Endothelial cell of umbilical vein (primary cell): ENCODE measurements around the gene SH3BP2. TPM values are rescaled to one million over a fixed set of nuclear protein-coding genes. Genes with fewer than 3 reads are reported as not detected.

ENCODE experiments used
- BruUV-seq: library from RNA; stranded (reverse); fragments of 400-500 nt; replicated peaks from 2 replicates; lab custom pipeline; 2021; lab: Mats Ljungman, UMichigan
- CTCF ChIA-PET: fragments of 300-600, 350-600 bp; sonication (Branson Sonifier 250); formaldehyde crosslinking; loops from one replicate; lab custom pipeline; 2021; ENCODE audit warnings: antibody characterized with exemption, inconsistent platforms; lab: Charles Lee
- POLR2A ChIA-PET: fragments of 300-600, 350-600 bp; sonication (Branson Sonifier 250); formaldehyde crosslinking; loops from one replicate; lab custom pipeline; 2021; ENCODE audit warnings: antibody characterized with exemption, inconsistent platforms; lab: Charles Lee
- DNase-seq: peaks from one replicate; pipeline ENCODE4 v3.0.0-alpha.2; 2011; ENCODE audit warnings: low read depth, low spot score
- FAIRE-seq: peaks from 2 replicates; lab custom pipeline; 2011; peaks lifted over from hg19 to GRCh38; lab: Jason Lieb, UNC
- H2AFZ ChIP-seq: 2 replicates; pipeline ENCODE4 v1.6.0; 2012; ENCODE audit warnings: low read depth, low read length, control low read depth, inconsistent platforms
- H3K27ac ChIP-seq: 2 replicates; pipeline ENCODE4 v1.5.1; 2011; ENCODE audit warnings: low read depth, mild to moderate bottlenecking, control low read depth, low read length, moderate library complexity; ENCODE audit not compliant: insufficient read depth
- H3K27me3 ChIP-seq, 2 experiments: 2 replicates each; pipeline versions ENCODE4 v1.6.0 to v1.6.1; 2011; ENCODE audit warnings: low read length in 2 of 2, mixed read lengths in 1 of 2; ENCODE audit not compliant: control insufficient read depth in 2 of 2, insufficient read depth in 2 of 2
- H3K36me3 ChIP-seq, 2 experiments: 2 replicates in 1 of 2; 3 replicates in 1 of 2; pipeline ENCODE4 v1.5.1; 2011; ENCODE audit warnings: low read length in 2 of 2, mild to moderate bottlenecking in 1 of 2, moderate library complexity in 1 of 2; ENCODE audit not compliant: control insufficient read depth in 2 of 2, insufficient read depth in 2 of 2; ENCODE audit errors: extremely low read depth in 1 of 2
- H3K4me1 ChIP-seq: 3 replicates; pipeline ENCODE4 v1.5.1; 2011; ENCODE audit warnings: mild to moderate bottlenecking, low read length; ENCODE audit not compliant: control insufficient read depth, insufficient read depth; ENCODE audit errors: extremely low read depth
- H3K4me2 ChIP-seq: 2 replicates; pipeline ENCODE4 v1.6.1; 2011; ENCODE audit warnings: low read length, control low read depth, mixed read lengths; ENCODE audit not compliant: insufficient read depth
- H3K4me3 ChIP-seq, 3 experiments: fragments of 200-600 bp in 1 of 3; sonication (generic), shearing (Covaris generic) in 1 of 3; replicated peaks in 1 of 3; 2 replicates each; pipeline ENCODE4 v1.5.1; 2011 to 2016; ENCODE audit warnings: control low read depth in 3 of 3, low read length in 3 of 3, mild to moderate bottlenecking in 2 of 3, inconsistent platforms in 1 of 3, low read depth in 1 of 3, moderate library complexity in 1 of 3; ENCODE audit not compliant: insufficient read depth in 1 of 3
- H3K79me2 ChIP-seq: 2 replicates; pipeline ENCODE4 v1.6.0; 2012; ENCODE audit warnings: low read length, inconsistent platforms; ENCODE audit not compliant: control insufficient read depth, insufficient read depth
- H3K9ac ChIP-seq: replicated peaks from 2 replicates; pipeline ENCODE3; 2011; ENCODE audit warnings: low read length, control low read depth; ENCODE audit not compliant: insufficient read depth; ENCODE audit errors: extremely low read depth
- H3K9me1 ChIP-seq: replicated peaks from 3 replicates; pipeline ENCODE4 v1.6.0; 2011; ENCODE audit warnings: mild to moderate bottlenecking, low read length; ENCODE audit not compliant: control insufficient read depth, insufficient read depth; ENCODE audit errors: extremely low read depth
- H3K9me3 ChIP-seq: replicated peaks from 2 replicates; pipeline ENCODE4 v1.5.1; 2012; ENCODE audit warnings: low read length, inconsistent platforms; ENCODE audit not compliant: control insufficient read depth, insufficient read depth
- H4K20me1 ChIP-seq: replicated peaks from 2 replicates; pipeline ENCODE3; 2011; ENCODE audit warnings: mild to moderate bottlenecking, low read length; ENCODE audit not compliant: control insufficient read depth, insufficient read depth; ENCODE audit errors: extremely low read depth
- CTCF ChIP-seq, 2 donors: IDR thresholded peaks; 1 replicate in 1 of 2; 2 replicates in 1 of 2; pipeline ENCODE4 v1.5.1; 2011; ENCODE audit warnings: low read length in 2 of 2, mild to moderate bottlenecking in 2 of 2, moderate library complexity in 2 of 2, control low read depth in 1 of 2, inconsistent platforms in 1 of 2, low read depth in 1 of 2; ENCODE audit not compliant: insufficient read depth in 1 of 2; ENCODE audit errors: extremely low read depth in 1 of 2
- EZH2 ChIP-seq: IDR thresholded peaks from 2 replicates; pipeline ENCODE4 v1.6.1; 2012; ENCODE audit warnings: borderline replicate concordance, low read depth, mild to moderate bottlenecking, moderate library complexity, low read length, inconsistent platforms; ENCODE audit not compliant: severe bottlenecking
- FOS ChIP-seq: IDR thresholded peaks from 2 replicates; pipeline ENCODE4 v1.6.1; 2011; ENCODE audit warnings: mild to moderate bottlenecking, low read length, moderate library complexity, borderline replicate concordance; ENCODE audit not compliant: insufficient read depth
- GATA2 ChIP-seq: IDR thresholded peaks from 2 replicates; pipeline ENCODE4 v1.7.0; 2011; ENCODE audit warnings: low read depth, mild to moderate bottlenecking, moderate library complexity, mixed read lengths, low read length; ENCODE audit not compliant: insufficient read length, insufficient read depth
- JUN ChIP-seq: IDR thresholded peaks from 2 replicates; pipeline ENCODE4 v1.6.1; 2011; ENCODE audit warnings: borderline replicate concordance, low read depth; ENCODE audit not compliant: insufficient read length, insufficient read depth
- MAX ChIP-seq: IDR thresholded peaks from 2 replicates; pipeline ENCODE4 v1.6.1; 2011; ENCODE audit not compliant: insufficient read depth, insufficient read length
- MYC ChIP-seq: IDR thresholded peaks from one replicate; pipeline ENCODE4 v1.6.1; 2011; ENCODE audit warnings: mild to moderate bottlenecking, low read depth, low read length
- POLR2A ChIP-seq: IDR thresholded peaks from 2 replicates; pipeline ENCODE4 v1.6.1; 2012; ENCODE audit warnings: low read depth, mild to moderate bottlenecking, control low read depth, low read length
- POLR2AphosphoS5 ChIP-seq: IDR thresholded peaks from 2 replicates; pipeline ENCODE4 v1.6.1; 2012; ENCODE audit warnings: low read depth, mild to moderate bottlenecking, control low read depth, low read length, moderate library complexity; ENCODE audit not compliant: insufficient read depth
- dilution Hi-C: fragments of 300-500 bp; cut with MboI; formaldehyde crosslinking; loops from one replicate; pipeline ENCODE4 v1.15.0; 2019; ENCODE audit warnings: low sequenced_read_pairs; ENCODE audit not compliant: extremely low pct_ligation_motif_present
- intact Hi-C: fragments of 100-400 bp; cut with micrococcal nuclease; formaldehyde crosslinking; loops from one replicate; pipeline ENCODE4 v1.10.0; 2022
- polyA plus RNA-seq, 4 experiments: library from polyadenylated mRNA; depleted of rRNA in 3 of 4; stranded (reverse) in 3 of 4; unstranded in 1 of 4; fragments of >200 nt; gene quantifications; 2 replicates each; pipeline versions ENCODE4 v1.2.1 to v1.2.3, GENCODE V29; 2011 to 2012; ENCODE audit warnings: missing spikeins in 1 of 4
- total RNA-seq: library from RNA; stranded (reverse); gene quantifications from 2 replicates; pipeline ENCODE4 v1.2.3, GENCODE V29; 2021

Gene SH3BP2
- total and polyA plus RNA-seq, 2 donors (not counting 3 experiments of a cell fraction or from before 2014, with no cell fraction given): 69.2 to 73.9 TPM

GRCh38 chr4:2871466-2871865, 78.6 kb downstream of the SH3BP2 start:
- no peaks in the 10 kb centered on the region for H3K27me3 ChIP-seq
- H4K20me1 ChIP-seq: peaks cover 4% of the 10 kb centered on the region
- no peak overlapping the region for H3K4me2 ChIP-seq
- intact Hi-C loops: no loop called here
- dilution Hi-C loops: no loop called here
- no peak for FAIRE-seq
- peaks cover 88% of the 10 kb centered on the region for H3K79me2 ChIP-seq
- no peak for DNase-seq
- no peak overlapping the region for H3K27ac ChIP-seq
- H2AFZ ChIP-seq: no peak overlapping the region
- BruUV-seq: no TSS peak
- no peaks in the 10 kb centered on the region for H3K9me3 ChIP-seq
- no peaks in the 10 kb centered on the region for H3K9me1 ChIP-seq
- ChIA-PET POLR2A (interaction anchor here (0.7 kb wide), 1 partner anchor 221 kb away, joined by 4 read pairs; no protein-coding TSS in a partner anchor), CTCF (interaction anchor here (1.2 to 1.5 kb wide), 2 partner anchors 8 to 107 kb away, joined by 3 read pairs; no protein-coding TSS in a partner anchor)
- no peak overlapping the region for H3K4me3 ChIP-seq
- no peak for TF ChIP-seq POLR2AphosphoS5
- TF ChIP-seq POLR2A: no peak
- no peak for TF ChIP-seq MAX
- peaks cover 22% of the 10 kb centered on the region for H3K4me1 ChIP-seq
- no peak overlapping the region for H3K9ac ChIP-seq
- H3K36me3 ChIP-seq: no peaks in the 10 kb centered on the region

- peak; percentile 50 for FAIRE-seq
- dilution Hi-C loops: no loop called here
- H3K9me1 ChIP-seq: no peaks in the 10 kb centered on the region
- H2AFZ ChIP-seq: no peak overlapping the region
- no peaks in the 10 kb centered on the region for H3K36me3 ChIP-seq
- ChIA-PET CTCF (interaction anchor here (1.2 to 1.5 kb wide), 2 partner anchors 8 to 108 kb away, joined by 3 read pairs; no protein-coding TSS in a partner anchor), POLR2A (no interaction called here)
- TF ChIP-seq GATA2: no peak
- TF ChIP-seq MAX: no peak
- TF ChIP-seq FOS: no peak
- no peak for TF ChIP-seq CTCF (IDR thresholded peaks at IDR 0.05; ENCODE audit: extremely low read depth in 1 of 2, insufficient read depth in 1 of 2, low read depth in 1 of 2, low read length in 2 of 2)
- TF ChIP-seq JUN: no peak
- TF ChIP-seq POLR2AphosphoS5: no peak
- TF ChIP-seq POLR2A: no peak
- TF ChIP-seq EZH2: no peak
- TF ChIP-seq MYC: no peak
- no peak overlapping the region for H3K27ac ChIP-seq
- peaks cover 22% of the 10 kb centered on the region for H3K4me1 ChIP-seq
- intact Hi-C loops: no loop called here
- no peaks in the 10 kb centered on the region for H3K27me3 ChIP-seq
- H3K9me3 ChIP-seq: no peaks in the 10 kb centered on the region
- no TSS peak for BruUV-seq
- no peak overlapping the region for H3K4me3 ChIP-seq
- peaks cover 4% of the 10 kb centered on the region for H4K20me1 ChIP-seq
- H3K4me2 ChIP-seq: no peak overlapping the region
- H3K9ac ChIP-seq: no peak overlapping the region
- H3K79me2 ChIP-seq: peaks cover 85% of the 10 kb centered on the region
- DNase-seq: no peak
These were observed 79.0 kb downstream of the SH3BP2 start for GRCh38 chr4:2871911-2872310.
